Stimulated activated CD4-positive, alpha-beta T cell treated with anti-CD3 and anti-CD28 coated beads, Interleukin-4, amount 100 ng/mL, for 4 hours (primary cell): Measurements from ENCODE around the gene GOLGA6L24.
A peak's percentile ranks its signal among the peaks of the same experiment; 100 is the strongest.
"Not testable (repeated sequence)": the region's sequence is repeated elsewhere in the genome, so short reads cannot be mapped to it uniquely, and the experiment has no call there.

Source experiments
- DNase-seq, 2 experiments: peaks; one replicate each; pipeline ENCODE4 v3.0.0-alpha.2; 2020

The GOLGA6L24 gene

GRCh38 chr15:28357984-28358383 is at the start of gene GOLGA6L24:
Gene GOLGA6L24, minus strand, starts transcription at chr15:28358084. Its CDS starts 61 bp downstream, at chr15:28358023.
- DNase-seq = not testable (repeated sequence)

GRCh38 chr15:28402774-28403435 is 45.0 kb upstream of the GOLGA6L24 start:
- not testable (repeated sequence) for DNase-seq

GRCh38 chr15:28396022-28396421 is 38.1 kb upstream of the GOLGA6L24 start:
- not testable (repeated sequence) for DNase-seq

- not testable (repeated sequence) for DNase-seq
Observed at GRCh38 chr15:28380053-28380452, 22.2 kb upstream of the GOLGA6L24 start.

GRCh38 chr15:28378364-28378763 is 20.5 kb upstream of the GOLGA6L24 start, which contains the start of gene GOLGA8F:
Gene GOLGA8F, plus strand, starts transcription at chr15:28378664. Its CDS starts 98 bp downstream, at chr15:28378762.
- DNase-seq = not testable (repeated sequence)

GRCh38 chr15:28365502-28365901 is 7.6 kb upstream of the GOLGA6L24 start:
- not testable (repeated sequence) for DNase-seq

GRCh38 chr15:28322129-28322588 is 35.7 kb downstream of the GOLGA6L24 start, which contains the start of gene HERC2:
Gene HERC2, minus strand, starts transcription at chr15:28322179. Its CDS starts 746 bp downstream, at chr15:28321433.
- DNase-seq = not testable (repeated sequence)

- DNase-seq = peak in 1 of 2 experiments; percentile 5
Observed at GRCh38 chr15:28321358-28322078, 36.4 kb downstream of the GOLGA6L24 start.

- not testable (repeated sequence) for DNase-seq
Observed at GRCh38 chr15:28319725-28320124, 38.2 kb downstream of the GOLGA6L24 start.

GRCh38 chr15:28318828-28319227 is 39.1 kb downstream of the GOLGA6L24 start:
- not testable (repeated sequence) for DNase-seq

- not testable (repeated sequence) for DNase-seq
Observed at GRCh38 chr15:28318122-28318521, 39.8 kb downstream of the GOLGA6L24 start.

- not testable (repeated sequence) for DNase-seq
Observed at GRCh38 chr15:28316958-28317357, 40.9 kb downstream of the GOLGA6L24 start.

GRCh38 chr15:28310454-28310853 is 47.4 kb downstream of the GOLGA6L24 start:
- not testable (repeated sequence) for DNase-seq

GRCh38 chr15:28308718-28309117 is 49.2 kb downstream of the GOLGA6L24 start:
- not testable (repeated sequence) for DNase-seq
